NT2/D1 (cell line): ENCODE measurements around the gene PLEKHG4B.

Experiments used
- YY1 ChIP-seq: IDR thresholded peaks from 2 replicates; pipeline ENCODE4 v1.6.1; 2011; ENCODE audit not compliant: insufficient read length, insufficient read depth
- ZNF274 ChIP-seq: IDR thresholded peaks from 2 replicates; pipeline ENCODE4 v1.6.1; 2011; ENCODE audit warnings: mild to moderate bottlenecking, low read depth, low read length

GRCh38 chr5:203246-203930, 111.4 kb downstream of the PLEKHG4B start:
- TF ChIP-seq ZNF274 (no peak), YY1 (no peak)
